Lower leg skin (tissue), 4 donors: ENCODE results near the gene LRPPRC. TPM values are rescaled to one million over a fixed set of nuclear protein-coding genes. Genes with fewer than 3 reads are reported as not detected.
A peak's percentile ranks its signal among the peaks of the same experiment; 100 is the strongest.

Source experiments
- DNase-seq, 2 donors: peaks; one replicate each; pipeline ENCODE4 v3.0.0-alpha.2; 2019; ENCODE audit warnings: low spot score in 2 of 2
- H3K4me3 ChIP-seq: fragments of 200-600 bp; sonication (generic); 2 replicates; pipeline ENCODE4 v1.5.1; 2017; ENCODE audit warnings: mild to moderate bottlenecking, low read depth; ENCODE audit not compliant: poor library complexity, severe bottlenecking
- POLR2A ChIP-seq, 2 donors: fragments of 450-650 bp; IDR thresholded peaks; one replicate each; pipeline ENCODE4 v1.6.1; 2016 to 2017; ENCODE audit warnings: antibody characterized with exemption in 2 of 2, mild to moderate bottlenecking in 1 of 2, moderate library complexity in 1 of 2
- WGBS, 2 donors: methylation state at CpG; one replicate each; pipeline ENCODE4 v1.1.5; 2018; 5-methylcytosine and 5-hydroxymethylcytosine counted together
- intact Hi-C: fragments of 100-400 bp; cut with DNase I; formaldehyde crosslinking; loops from one replicate; pipeline ENCODE4 v1.15.0; 2023; ENCODE audit warnings: low total_unique reads
- total RNA-seq, 4 donors: library from RNA; depleted of rRNA; stranded (reverse); fragments of >200 nt; gene quantifications; one replicate each; pipeline ENCODE4 v1.1.0, GENCODE V29; 2016
- TF ChIP-seq, protein P1 (sequence below), 3 donors: fragments of 450-650 bp; IDR thresholded peaks; one replicate each; pipeline ENCODE4 v1.5.1; 2016; ENCODE audit warnings: antibody characterized with exemption in 3 of 3, mild to moderate bottlenecking in 3 of 3, moderate library complexity in 2 of 3

LRPPRC gene
- total RNA-seq, 4 donors from 2014 or later = 39.5 to 51.2 (median 47.8) TPM

GRCh38 chr2:43894743-43895142 is 101.0 kb downstream of the LRPPRC start:
- H3K4me3 ChIP-seq = no peak overlapping the region
- intact Hi-C loops = no loop called here
- DNase-seq = no peak
- WGBS, 2 donors = 96 to 97% methylated on average over 2 of the region's 2 CpGs
- TF ChIP-seq POLR2A (IDR thresholded peaks at IDR 0.05) = no peak
- TF ChIP-seq, protein P1, sequence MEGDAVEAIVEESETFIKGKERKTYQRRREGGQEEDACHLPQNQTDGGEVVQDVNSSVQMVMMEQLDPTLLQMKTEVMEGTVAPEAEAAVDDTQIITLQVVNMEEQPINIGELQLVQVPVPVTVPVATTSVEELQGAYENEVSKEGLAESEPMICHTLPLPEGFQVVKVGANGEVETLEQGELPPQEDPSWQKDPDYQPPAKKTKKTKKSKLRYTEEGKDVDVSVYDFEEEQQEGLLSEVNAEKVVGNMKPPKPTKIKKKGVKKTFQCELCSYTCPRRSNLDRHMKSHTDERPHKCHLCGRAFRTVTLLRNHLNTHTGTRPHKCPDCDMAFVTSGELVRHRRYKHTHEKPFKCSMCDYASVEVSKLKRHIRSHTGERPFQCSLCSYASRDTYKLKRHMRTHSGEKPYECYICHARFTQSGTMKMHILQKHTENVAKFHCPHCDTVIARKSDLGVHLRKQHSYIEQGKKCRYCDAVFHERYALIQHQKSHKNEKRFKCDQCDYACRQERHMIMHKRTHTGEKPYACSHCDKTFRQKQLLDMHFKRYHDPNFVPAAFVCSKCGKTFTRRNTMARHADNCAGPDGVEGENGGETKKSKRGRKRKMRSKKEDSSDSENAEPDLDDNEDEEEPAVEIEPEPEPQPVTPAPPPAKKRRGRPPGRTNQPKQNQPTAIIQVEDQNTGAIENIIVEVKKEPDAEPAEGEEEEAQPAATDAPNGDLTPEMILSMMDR (IDR thresholded peaks at IDR 0.05) = no peak

- 80 to 84% methylated on average over 4 of the region's 4 CpGs for WGBS, 2 donors
- no peak for TF ChIP-seq POLR2A (IDR thresholded peaks at IDR 0.05)
- TF ChIP-seq, protein P1 (IDR thresholded peaks at IDR 0.05) = no peak
- intact Hi-C loops = no loop called here
- no peak overlapping the region for H3K4me3 ChIP-seq
- DNase-seq = no peak
Observed at GRCh38 chr2:43890855-43891254, 104.9 kb downstream of the LRPPRC start.

DNA sequence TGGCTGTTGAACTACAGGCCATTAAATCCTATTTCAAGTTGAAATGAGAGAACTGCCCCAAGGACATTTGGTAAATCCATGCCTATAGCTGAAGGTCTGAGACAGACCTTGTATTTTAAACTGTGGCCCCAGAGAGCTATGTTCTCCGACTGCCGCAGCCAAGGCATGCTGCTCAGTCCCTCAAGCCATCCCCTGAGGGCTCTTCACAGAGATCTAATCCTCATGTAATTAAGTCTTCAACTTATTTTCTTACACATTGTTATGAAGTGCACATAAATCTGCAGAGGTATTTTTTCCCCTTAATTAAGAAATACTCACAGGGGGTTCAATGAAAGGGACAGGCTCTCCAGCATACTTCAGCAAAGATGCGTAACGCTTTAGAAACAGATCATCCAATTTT is 106.4 kb downstream of the LRPPRC start:
- no peak overlapping the region for H3K4me3 ChIP-seq
- TF ChIP-seq, protein P1 (IDR thresholded peaks at IDR 0.05) = no peak
- no peak for TF ChIP-seq POLR2A (IDR thresholded peaks at IDR 0.05)
- DNase-seq = no peak
- WGBS, 2 donors = 93 to 95% methylated on average over 4 of the region's 4 CpGs
- intact Hi-C loops = no loop called here

DNA sequence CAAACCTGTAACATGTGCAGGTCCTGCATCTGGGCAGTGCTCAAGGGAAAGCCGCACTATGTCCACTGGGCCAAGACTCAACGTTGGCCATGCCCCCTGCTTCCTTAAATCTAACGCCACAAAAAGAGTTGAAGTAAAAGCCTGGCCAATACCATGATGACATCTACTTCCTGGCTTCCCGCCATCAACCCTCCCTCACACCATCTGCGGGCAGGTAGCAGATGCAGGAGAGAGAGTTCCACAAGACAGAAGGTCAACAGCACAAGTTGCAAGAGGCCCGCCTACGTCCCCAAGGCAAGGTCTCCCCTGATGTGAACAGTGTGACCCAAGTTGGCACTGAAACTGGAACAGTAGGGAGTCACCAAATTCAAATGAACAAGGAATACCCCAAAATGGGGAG is 108.6 kb downstream of the LRPPRC start:
- TF ChIP-seq POLR2A (IDR thresholded peaks at IDR 0.05) = no peak
- TF ChIP-seq, protein P1 (IDR thresholded peaks at IDR 0.05) = no peak
- peak in 1 of 2 donors; percentile 81 for DNase-seq
- no peak overlapping the region for H3K4me3 ChIP-seq
- WGBS, 2 donors = 81 to 87% methylated on average over 7 of the region's 7 CpGs
- intact Hi-C loops = no loop called here

DNA sequence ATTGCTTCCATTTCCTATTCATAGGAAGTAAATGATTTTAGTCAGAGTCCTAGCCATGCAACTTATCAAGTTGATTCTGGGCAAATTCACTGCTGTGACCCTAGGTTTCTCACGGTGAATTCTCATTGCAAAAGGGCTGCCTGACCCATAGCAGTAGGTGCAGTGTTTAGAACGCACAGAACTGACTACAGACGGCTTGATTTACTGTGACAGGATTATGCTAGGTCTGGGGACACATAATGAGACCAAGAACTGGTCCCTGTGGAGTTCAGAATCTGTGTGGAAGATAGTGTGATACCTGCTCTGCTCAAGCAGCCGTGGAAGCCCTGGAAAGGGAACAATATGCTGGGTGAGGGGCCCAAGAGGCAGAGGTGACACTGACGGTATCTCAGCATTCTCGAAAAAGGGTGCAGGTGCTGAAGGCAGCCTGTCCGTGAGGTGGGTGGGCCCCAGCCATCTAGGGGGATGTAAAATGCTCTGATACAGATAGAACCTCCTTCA is 110.6 kb downstream of the LRPPRC start:
- TF ChIP-seq, protein P1 (IDR thresholded peaks at IDR 0.05) = no peak
- TF ChIP-seq POLR2A (IDR thresholded peaks at IDR 0.05) = no peak
- 80 to 81% methylated on average over 7 of the region's 7 CpGs for WGBS, 2 donors
- intact Hi-C loops = no loop called here
- no peak for DNase-seq
- H3K4me3 ChIP-seq = no peak overlapping the region

- no peak overlapping the region for H3K4me3 ChIP-seq
- TF ChIP-seq POLR2A (IDR thresholded peaks at IDR 0.05) = no peak
- TF ChIP-seq, protein P1 (IDR thresholded peaks at IDR 0.05) = no peak
- intact Hi-C loops = no loop called here
- no peak for DNase-seq
- 80 to 91% methylated on average over 5 of the region's 5 CpGs for WGBS, 2 donors
Observed at GRCh38 chr2:43884689-43885088, 111.1 kb downstream of the LRPPRC start.
